ENCODE results near the gene LMBR1.

DNA sequence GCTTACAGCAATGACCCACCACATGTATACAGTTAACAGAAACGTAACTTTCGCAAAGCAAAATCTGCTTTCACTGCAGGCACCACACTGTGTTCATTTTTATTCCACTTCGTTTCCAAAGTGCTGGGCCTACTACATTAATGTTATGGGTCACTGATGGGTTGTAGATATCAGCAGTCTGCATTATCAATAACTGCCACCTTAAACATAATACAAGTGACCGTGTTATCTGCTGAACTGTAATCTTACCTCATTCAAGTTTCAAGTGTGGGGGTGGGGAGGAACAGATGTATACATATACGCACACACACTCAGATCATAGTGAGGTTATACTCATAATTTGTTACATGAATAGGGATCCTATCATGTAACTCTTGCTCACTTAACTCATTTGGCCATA is 231.3 kb downstream of the LMBR1 start:
- TF ChIP-seq, protein P1, sequence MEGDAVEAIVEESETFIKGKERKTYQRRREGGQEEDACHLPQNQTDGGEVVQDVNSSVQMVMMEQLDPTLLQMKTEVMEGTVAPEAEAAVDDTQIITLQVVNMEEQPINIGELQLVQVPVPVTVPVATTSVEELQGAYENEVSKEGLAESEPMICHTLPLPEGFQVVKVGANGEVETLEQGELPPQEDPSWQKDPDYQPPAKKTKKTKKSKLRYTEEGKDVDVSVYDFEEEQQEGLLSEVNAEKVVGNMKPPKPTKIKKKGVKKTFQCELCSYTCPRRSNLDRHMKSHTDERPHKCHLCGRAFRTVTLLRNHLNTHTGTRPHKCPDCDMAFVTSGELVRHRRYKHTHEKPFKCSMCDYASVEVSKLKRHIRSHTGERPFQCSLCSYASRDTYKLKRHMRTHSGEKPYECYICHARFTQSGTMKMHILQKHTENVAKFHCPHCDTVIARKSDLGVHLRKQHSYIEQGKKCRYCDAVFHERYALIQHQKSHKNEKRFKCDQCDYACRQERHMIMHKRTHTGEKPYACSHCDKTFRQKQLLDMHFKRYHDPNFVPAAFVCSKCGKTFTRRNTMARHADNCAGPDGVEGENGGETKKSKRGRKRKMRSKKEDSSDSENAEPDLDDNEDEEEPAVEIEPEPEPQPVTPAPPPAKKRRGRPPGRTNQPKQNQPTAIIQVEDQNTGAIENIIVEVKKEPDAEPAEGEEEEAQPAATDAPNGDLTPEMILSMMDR (conservative IDR thresholded peaks at IDR 0.05; ENCODE audit: low read length) = no peak
- TF ChIP-seq EZH2phosphoT487 (IDR thresholded peaks at IDR 0.05; ENCODE audit: borderline replicate concordance, low read depth, low read length) = no peak
